ENCODE results near the gene NTM. TPM values are rescaled to one million over a fixed set of nuclear protein-coding genes. Genes with fewer than 3 reads are reported as not detected.

NTM gene
- total RNA-seq, 1 experiment from 2014 or later = 9.9 TPM

DNA sequence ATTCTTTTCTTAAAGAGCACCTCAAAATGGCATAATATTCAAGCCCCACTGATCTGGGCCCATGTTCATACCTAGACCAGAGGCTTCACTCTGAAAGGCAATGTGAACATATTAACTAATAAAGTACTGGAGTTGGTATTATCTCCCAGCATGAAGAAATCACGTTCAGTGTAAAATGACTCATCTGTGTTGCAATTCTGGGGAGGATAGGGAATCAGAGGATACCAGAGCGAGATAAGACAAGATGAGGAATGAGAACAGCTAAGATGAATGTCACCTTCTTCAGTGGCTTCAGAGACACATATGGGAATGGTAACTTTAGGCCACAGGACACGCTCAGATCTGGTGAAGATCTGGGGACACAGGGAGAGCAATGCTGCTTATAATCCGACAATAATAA is 121.1 kb downstream of the NTM start:
- Histone ChIP-seq H3K9ac (ENCODE audit: extremely low read depth, insufficient read length, low read length) (no peak overlapping the region), H3K27me3 (ENCODE audit: insufficient read depth, low read length) (no peaks in the 10 kb centered on the region), H3K4me1 (ENCODE audit: insufficient read depth, low read length) (no peaks in the 10 kb centered on the region; the same call in 1 of the 2 replicates), H2BK12ac (ENCODE audit: insufficient read length, low read depth, low read length) (no peak overlapping the region), H2AK5ac (ENCODE audit: insufficient read length, low read length) (no peak overlapping the region), H3K56ac (ENCODE audit: insufficient read length, low read depth, low read length) (no peak overlapping the region), H3K79me2 (ENCODE audit: insufficient read depth, low read length) (no peaks in the 10 kb centered on the region), H2BK20ac (ENCODE audit: low read depth, low read length, poor library complexity, severe bottlenecking) (no peak overlapping the region), H2BK5ac (ENCODE audit: insufficient read length, low read length) (no peak overlapping the region), H2BK120ac (ENCODE audit: low read depth, low read length, poor library complexity, severe bottlenecking) (no peak overlapping the region), H4K91ac (ENCODE audit: insufficient read length, low read depth, low read length) (no peak overlapping the region), H3K9me3 (ENCODE audit: control insufficient read depth, low read depth, low read length) (no peaks in the 10 kb centered on the region), H3K4ac (ENCODE audit: low read depth, low read length) (no peak overlapping the region), H3K23ac (ENCODE audit: insufficient read length, low read depth, low read length) (no peak overlapping the region), H2BK15ac (ENCODE audit: low read depth, low read length) (no peak overlapping the region), H4K5ac (ENCODE audit: insufficient read length, low read depth, low read length) (no peak overlapping the region), H3T11ph (ENCODE audit: low read length) (no peak overlapping the region), H3K23me2 (ENCODE audit: insufficient read length, low read depth, low read length, poor library complexity, severe bottlenecking) (no peaks in the 10 kb centered on the region), H4K8ac (replicated peaks; ENCODE audit: insufficient read length, low read depth, low read length) (no peak overlapping the region), H2AFZ (ENCODE audit: low read length) (no peak overlapping the region), H3K18ac (ENCODE audit: insufficient read length, low read depth, low read length) (no peak overlapping the region), H3K79me1 (ENCODE audit: insufficient read depth, low read depth, low read length, poor library complexity, severe bottlenecking) (no peaks in the 10 kb centered on the region), H4K20me1 (ENCODE audit: control insufficient read depth, insufficient read depth, insufficient read length) (no peaks in the 10 kb centered on the region), H3K27ac (ENCODE audit: insufficient read length, low read depth, low read length) (no peak overlapping the region), H3K14ac (ENCODE audit: insufficient read depth, low read length) (no peak overlapping the region), H3K4me2 (ENCODE audit: insufficient read depth, insufficient read length, low read length) (no peak overlapping the region)
- WGBS (ENCODE audit: extremely low coverage, insufficient read length, low lambda C conversion rate) = no CpG with 5 or more reads among the region's 4 CpGs
- DNase-seq = no peak
- peaks cover 2% of the 10 kb centered on the region; the same call in 1 of the 2 replicates for H3K27me3 Mint-ChIP-seq (ENCODE audit: low read depth)
- H3K36me3 Mint-ChIP-seq (ENCODE audit: insufficient read depth in 1 of 3, low read depth in 3 of 3) = no peaks in the 10 kb centered on the region
- H3K4me3 Mint-ChIP-seq = no peak overlapping the region
- TF ChIP-seq, protein P1, sequence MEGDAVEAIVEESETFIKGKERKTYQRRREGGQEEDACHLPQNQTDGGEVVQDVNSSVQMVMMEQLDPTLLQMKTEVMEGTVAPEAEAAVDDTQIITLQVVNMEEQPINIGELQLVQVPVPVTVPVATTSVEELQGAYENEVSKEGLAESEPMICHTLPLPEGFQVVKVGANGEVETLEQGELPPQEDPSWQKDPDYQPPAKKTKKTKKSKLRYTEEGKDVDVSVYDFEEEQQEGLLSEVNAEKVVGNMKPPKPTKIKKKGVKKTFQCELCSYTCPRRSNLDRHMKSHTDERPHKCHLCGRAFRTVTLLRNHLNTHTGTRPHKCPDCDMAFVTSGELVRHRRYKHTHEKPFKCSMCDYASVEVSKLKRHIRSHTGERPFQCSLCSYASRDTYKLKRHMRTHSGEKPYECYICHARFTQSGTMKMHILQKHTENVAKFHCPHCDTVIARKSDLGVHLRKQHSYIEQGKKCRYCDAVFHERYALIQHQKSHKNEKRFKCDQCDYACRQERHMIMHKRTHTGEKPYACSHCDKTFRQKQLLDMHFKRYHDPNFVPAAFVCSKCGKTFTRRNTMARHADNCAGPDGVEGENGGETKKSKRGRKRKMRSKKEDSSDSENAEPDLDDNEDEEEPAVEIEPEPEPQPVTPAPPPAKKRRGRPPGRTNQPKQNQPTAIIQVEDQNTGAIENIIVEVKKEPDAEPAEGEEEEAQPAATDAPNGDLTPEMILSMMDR (conservative IDR thresholded peaks at IDR 0.05) = no peak
- peaks cover 16 to 26% of the 10 kb centered on the region in 2 experiments for H3K4me1 Mint-ChIP-seq
- H3K9me3 Mint-ChIP-seq = no peaks in the 10 kb centered on the region
- no peak overlapping the region for H3K27ac Mint-ChIP-seq
